Midbrain (tissue), 1 donor: Measurements from ENCODE around the gene NCOR2.
"Not testable (repeated sequence)": the region's sequence is repeated elsewhere in the genome, so short reads cannot be mapped to it uniquely, and the experiment has no call there.

Source experiments
- DNase-seq: peaks from one replicate; lab custom pipeline; 2025; lab: John Stamatoyannopoulos, UW

NCOR2 gene

DNA sequence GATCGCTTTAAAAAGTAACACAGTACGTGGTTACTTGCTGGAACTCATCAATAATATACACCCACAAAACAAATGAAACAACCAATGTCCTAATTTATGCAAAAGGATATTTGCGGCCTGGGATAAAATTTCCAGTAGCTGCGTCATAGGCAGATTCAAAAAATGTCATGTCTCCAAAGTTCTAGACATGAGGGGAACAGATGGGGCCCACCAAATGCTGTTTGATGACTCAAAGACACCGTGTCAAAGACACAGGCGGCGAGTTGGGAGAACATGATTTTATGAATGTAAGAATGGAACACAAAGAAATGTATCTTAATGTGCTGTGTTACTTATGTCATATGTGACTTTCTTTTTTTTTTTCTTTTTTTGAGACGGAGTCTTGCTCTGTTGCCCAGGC, 34.3 kb upstream of the NCOR2 start:
- no peak for DNase-seq

DNA sequence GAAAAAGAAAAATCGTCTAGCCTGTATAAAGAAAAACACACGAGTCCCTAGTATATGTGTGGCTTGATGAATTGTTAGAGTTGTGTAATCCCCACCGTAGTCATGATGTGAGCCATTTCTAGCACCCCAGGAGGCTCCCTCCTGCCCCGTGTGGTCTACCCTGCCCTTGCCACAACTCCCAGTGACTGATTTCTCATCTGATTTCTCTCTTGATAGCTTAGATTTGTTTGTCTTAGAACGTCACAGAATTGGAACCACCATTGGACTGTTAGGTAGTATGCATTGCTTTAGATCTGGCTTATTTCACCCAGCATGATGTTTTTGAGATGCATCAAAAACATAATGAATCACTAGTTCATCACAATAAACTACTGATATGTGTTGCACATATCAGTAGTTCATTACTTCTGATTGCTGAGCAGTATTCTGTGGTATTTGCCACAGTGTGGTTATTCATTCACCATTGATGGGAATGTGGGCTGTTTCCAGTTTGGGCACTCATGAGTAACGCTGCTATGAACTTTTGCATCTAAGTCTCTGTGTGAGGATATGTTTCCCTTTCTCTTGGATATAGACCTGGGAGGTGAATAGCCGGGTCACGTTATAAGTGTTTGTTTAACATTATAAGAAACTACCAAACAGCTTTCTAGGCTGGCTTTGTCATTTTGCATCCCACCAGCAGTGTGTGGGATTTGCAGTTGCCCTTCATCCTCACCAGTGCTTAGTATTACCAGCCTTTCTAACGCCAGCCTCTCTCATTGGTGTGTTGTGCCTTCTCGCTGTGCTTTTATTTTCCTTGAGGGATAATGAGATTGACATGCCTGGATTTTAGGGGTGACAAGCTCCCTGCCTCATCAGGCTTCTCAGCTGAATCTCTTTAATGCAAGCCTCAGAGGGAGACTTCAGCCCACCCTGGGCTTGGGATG, 31.9 kb upstream of the NCOR2 start:
- DNase-seq: no peak

DNA sequence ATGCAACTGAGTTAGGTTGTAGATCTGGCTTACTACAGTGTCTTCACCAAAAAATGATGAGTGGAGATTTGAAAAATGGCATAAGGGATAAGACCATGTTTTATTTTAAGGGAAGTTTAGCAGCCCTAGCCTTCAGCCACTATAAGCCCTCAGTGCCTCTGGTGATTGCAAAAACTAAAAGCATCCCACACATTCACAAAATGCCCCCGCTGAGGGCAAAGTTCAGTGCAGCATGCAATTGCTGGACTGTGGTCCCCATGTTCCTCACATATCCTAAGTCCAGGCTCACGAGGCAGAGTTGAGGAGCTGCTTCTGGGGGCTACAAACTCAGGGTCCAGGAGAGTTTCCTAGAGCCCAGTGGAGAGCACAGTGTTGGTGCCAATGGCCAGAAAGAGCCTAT, 29.6 kb upstream of the NCOR2 start:
- DNase-seq: no peak

- no peak for DNase-seq
Measured at GRCh38 chr12:124595444-124595843, 28.0 kb upstream of the NCOR2 start.

GRCh38 chr12:124594851-124595250, 27.4 kb upstream of the NCOR2 start:
- DNase-seq: no peak

DNA sequence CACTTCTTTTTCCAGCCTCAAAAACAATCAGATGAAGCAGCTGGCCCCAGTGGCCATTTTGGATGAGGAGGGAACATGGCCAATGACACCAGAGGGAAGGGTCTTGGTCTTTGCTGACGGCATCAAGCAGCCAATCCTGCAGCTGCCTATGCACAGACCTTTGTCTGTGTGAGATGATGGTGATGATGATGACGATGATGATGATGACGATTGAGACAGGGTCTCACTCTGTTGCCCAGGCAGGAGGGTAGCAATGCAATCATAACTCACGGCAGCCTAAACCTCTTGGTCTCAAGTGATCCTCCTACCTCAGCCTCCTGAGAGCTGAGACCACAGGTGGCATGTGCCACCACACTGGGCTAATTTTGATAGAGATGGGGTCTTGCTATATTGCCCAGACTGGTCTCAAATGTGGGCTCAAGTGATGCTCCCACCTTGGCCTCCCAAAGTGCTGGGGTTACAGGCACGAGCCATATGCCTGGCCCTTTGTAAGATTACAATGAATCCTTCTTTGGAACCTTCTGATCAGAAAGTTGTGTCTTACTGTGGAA, 26.5 kb upstream of the NCOR2 start:
- no peak for DNase-seq

DNA sequence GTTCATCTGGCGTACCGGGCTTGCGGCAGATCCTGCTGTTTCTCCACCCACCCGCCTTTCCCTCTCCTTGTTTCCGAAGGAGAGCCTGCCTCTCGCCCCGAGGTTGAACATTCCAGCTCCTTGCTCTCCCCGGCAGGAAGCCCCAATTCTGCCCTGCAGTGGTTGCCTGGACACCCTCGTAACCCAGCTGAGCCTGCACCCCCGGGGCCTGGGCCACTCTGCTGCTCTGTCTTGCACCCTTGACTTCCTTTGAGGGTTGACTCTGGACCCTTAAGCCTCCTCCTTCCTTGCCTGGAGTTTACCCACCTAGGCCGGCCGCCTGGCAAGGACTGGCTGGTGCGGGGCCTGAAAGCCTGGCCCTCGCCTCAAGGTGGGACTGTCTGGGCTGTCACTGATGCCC, 25.8 kb upstream of the NCOR2 start:
- no peak for DNase-seq

- no peak for DNase-seq
Measured at GRCh38 chr12:124592481-124593160, 25.2 kb upstream of the NCOR2 start.

GRCh38 chr12:124592050-124592449, 24.6 kb upstream of the NCOR2 start:
- DNase-seq: no peak

- no peak for DNase-seq
Measured at GRCh38 chr12:124590447-124590846, 23.0 kb upstream of the NCOR2 start.

DNA sequence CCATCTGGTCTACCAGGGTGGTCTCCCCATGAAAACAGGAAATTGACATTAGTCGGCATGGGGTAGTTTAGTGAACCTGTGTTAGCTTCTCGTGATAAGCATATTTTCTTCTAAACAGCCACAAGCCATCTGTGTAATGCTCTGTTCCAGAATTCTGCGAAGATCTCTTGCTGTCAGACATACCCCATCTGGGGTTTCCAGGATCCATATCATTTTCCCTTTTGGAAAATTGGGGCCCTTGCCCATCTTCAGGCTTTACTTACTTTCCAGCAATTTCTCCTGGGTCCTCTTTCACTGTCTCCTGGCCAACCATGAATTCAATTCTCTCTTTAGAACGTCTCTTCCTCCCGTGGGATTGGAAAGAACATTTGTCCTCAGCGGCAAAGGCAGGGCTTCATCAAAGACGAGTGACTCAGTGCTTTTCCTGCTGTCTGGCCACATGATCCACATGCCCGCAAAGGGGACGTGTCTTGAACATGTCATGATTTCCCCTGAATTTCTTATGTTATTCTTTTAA, 21.4 kb upstream of the NCOR2 start:
- no peak for DNase-seq

GRCh38 chr12:124588018-124588634, 20.7 kb upstream of the NCOR2 start:
- DNase-seq: no peak

DNA sequence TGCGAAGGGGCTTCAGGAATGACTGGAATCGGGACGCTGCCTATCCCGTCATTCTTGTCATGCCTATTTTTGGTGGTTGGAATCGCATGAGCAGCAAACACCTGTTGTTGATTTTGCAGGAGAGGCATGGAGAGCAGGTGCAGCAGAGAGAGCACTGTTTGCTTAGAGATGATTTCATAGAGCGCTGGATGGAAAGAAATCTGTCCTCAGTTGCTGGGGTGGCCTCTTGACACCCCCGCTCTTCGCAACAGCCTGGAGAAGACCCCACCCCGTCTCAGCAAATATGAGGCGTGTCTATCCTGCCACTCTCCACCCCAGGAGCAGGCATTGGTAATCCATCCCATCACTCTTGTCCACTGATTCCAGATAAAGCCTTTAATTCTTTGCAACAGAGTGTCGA, 19.3 kb upstream of the NCOR2 start:
- DNase-seq: no peak

DNA sequence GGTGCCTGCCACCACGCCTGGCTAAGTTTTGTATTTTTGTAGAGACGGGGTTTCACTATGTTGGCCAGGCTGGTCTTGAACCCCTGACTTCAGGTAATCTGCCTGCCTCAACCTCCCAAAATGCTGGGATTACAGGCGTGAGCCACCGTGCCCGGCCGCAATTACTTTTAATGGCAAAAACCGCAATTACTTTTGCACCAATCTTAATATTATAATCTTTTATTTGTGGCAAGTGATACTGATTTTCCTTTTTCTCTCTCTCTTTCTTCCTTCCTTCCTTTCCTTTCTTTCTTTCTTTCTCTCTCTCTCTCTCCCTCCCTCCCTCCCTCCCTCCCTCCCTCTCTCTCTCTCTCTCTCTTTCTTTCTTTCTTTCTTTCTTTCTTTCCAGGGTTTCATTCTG, 17.1 kb upstream of the NCOR2 start:
- not testable (repeated sequence) for DNase-seq

- no peak for DNase-seq
Measured at GRCh38 chr12:124583854-124584253, 16.4 kb upstream of the NCOR2 start.

DNA sequence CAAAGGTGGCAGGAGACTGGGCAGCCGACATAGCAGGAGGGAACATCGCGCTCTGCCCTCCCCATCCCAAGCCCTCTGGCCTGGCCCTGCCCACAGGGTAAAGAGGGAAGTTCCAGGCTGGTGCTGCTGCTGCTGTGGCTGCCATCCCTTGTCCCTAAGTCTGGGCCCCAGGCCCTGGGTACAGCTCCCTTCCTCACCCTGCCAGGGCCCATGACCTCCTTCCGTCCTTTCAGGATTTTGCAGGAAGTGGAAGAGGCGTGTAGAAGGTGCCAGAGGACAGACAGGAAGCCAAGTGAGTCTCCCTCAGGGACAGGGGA, 14.7 kb upstream of the NCOR2 start:
- DNase-seq: no peak

DNA sequence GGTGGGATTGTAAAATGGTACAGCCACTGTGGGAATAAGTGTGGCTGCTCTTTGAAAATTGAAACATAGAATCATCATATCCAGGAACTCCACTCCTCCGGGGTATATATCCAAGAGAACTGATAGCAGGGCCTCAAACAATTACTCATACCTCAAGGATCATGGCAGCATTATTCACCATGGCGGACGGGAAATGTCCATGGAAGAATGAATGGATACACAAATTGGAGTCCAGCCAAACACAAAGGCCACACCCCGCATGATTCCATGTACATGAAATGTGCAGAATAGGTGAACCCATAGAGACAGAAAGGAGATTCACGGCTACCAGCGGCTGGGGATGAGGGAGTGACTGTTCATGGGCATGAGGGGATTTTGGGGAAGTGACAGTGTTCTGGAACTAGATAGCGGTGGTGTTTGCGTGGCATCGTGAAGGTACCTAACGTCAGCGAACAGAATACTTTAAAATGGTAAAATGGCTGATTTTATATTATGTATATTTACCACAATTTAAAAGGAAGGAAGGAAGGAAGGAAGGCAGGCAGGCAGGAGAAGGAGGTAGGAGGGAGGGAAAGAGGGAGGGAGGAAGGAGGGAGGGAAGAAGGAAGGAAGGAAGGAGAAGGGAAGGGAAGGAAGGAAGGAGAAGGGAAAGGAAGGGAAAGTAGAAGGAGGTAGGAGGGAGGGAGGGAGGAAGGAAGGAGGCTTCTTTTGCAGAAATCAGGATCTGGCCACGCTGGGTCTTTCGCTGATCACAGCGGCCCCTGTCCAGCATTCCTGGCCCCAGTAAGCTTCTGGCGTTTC, 14.1 kb upstream of the NCOR2 start:
- DNase-seq: no peak

- no peak for DNase-seq
Measured at GRCh38 chr12:124579921-124580517, 12.6 kb upstream of the NCOR2 start.

- DNase-seq: no peak
Measured at GRCh38 chr12:124578854-124579253, 11.4 kb upstream of the NCOR2 start.

DNA sequence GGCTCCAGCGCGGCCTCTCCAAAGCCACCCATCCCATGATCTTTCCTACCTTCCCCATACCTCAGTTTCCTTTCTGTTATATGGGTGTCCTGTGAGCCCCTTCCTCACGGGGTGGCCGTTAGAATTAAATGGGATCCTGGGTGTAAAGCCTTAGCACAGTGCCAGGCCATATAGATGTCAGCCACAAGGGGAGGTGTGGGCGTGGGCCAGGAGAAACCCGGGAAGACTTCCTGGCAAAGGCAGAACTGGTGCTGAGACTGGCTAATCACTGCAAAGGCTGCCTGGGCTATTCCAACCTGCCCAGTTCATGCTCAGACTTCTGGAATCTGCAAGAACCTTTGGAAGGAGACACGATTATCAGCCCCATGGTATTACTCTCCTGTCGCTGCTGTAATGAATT, 11.0 kb upstream of the NCOR2 start:
- no peak for DNase-seq

DNA sequence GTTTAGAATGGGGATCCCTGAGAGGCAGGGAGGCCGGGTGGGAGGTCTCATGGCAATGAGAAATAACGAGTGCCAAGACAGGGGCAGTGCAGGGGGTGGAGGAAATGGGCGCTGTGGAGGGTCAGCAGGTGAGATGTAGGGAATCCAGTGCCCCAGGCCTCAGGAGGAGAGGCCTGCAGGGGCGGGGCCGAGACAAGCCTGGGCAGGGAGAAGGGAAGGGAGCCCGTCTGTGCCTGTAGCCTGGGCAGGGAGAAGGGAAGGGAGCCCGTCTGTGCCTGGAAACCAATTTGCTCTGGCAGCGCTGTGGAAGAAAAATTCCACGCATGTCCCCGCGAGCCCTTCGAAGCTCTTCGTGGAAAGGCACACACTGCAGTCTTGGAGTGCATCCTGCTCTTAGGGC, 10.6 kb upstream of the NCOR2 start:
- no peak for DNase-seq
